ENCODE measurements around the gene CRACDL.

CRACDL gene

DNA sequence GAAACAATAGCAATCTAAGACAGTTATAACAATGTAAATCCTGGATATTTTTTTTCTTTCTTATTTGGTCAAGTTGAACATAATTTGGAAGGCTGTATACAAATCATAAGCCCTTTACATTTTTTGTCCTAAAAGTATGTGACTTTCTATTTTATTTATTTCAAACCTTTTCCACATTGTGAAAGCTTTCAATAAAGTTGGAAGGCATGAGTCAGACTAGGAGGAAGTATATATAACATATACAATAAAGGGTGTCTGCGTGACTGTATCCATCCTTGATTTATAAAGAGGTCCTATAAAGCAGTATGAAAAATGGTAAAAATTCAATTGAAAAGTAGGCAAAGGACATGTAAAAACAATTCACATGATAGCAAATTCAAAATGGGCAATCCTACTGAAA is 44.4 kb downstream of the CRACDL start:
- Histone ChIP-seq H3K27me3 (ENCODE audit: low read depth, low read length) (no peaks in the 10 kb centered on the region; the same call in 1 of the 2 replicates), H2AFZ (ENCODE audit: low read depth, low read length) (no peak overlapping the region), H3K4me3 (ENCODE audit: low read length) (no peak overlapping the region), H3K9ac (ENCODE audit: low read length) (no peak overlapping the region), H3K36me3 (replicated peaks; ENCODE audit: low read depth, low read length) (no peaks in the 10 kb centered on the region), H3K9me3 (ENCODE audit: insufficient read depth, low read length) (no peaks in the 10 kb centered on the region), H4K20me1 (ENCODE audit: insufficient read depth, low read length) (no peaks in the 10 kb centered on the region), H3K4me2 (ENCODE audit: low read length) (no peak overlapping the region), H3K4me1 (ENCODE audit: low read length) (no peaks in the 10 kb centered on the region), H3K27ac (ENCODE audit: low read length) (no peak overlapping the region), H3K79me2 (ENCODE audit: low read length) (no peaks in the 10 kb centered on the region)
- TF ChIP-seq, protein P1, sequence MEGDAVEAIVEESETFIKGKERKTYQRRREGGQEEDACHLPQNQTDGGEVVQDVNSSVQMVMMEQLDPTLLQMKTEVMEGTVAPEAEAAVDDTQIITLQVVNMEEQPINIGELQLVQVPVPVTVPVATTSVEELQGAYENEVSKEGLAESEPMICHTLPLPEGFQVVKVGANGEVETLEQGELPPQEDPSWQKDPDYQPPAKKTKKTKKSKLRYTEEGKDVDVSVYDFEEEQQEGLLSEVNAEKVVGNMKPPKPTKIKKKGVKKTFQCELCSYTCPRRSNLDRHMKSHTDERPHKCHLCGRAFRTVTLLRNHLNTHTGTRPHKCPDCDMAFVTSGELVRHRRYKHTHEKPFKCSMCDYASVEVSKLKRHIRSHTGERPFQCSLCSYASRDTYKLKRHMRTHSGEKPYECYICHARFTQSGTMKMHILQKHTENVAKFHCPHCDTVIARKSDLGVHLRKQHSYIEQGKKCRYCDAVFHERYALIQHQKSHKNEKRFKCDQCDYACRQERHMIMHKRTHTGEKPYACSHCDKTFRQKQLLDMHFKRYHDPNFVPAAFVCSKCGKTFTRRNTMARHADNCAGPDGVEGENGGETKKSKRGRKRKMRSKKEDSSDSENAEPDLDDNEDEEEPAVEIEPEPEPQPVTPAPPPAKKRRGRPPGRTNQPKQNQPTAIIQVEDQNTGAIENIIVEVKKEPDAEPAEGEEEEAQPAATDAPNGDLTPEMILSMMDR (IDR thresholded peaks at IDR 0.05; ENCODE audit: low read depth, low read length), result no peak
- no peak for TF ChIP-seq EZH2phosphoT487 (IDR thresholded peaks at IDR 0.05; ENCODE audit: low read depth)

DNA sequence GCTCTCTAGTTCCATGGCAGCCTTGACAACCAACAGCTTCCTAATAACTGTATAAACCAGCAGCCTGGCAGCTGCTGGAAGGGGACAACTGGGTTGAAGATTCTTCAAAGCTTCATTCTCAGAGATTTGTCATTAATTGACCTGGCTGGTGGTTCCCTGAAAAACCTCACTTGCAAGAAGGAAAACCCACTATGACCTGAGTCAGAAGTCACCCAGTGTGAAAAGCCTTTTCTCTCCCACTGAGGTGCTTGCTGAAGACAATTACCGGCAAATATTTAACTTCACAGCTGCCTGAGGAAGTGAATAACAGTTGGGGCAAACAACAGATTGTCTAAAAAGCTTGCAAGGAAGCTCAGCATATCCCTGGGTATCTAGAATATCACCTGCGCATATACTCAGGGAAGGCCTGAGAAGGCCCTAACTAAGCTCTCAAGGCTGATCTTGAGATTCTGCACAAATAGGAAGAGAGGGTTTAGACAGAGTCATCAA is 49.9 kb downstream of the CRACDL start:
- TF ChIP-seq EZH2phosphoT487 (IDR thresholded peaks at IDR 0.05; ENCODE audit: low read depth), result no peak
- TF ChIP-seq, protein P1 (IDR thresholded peaks at IDR 0.05; ENCODE audit: low read depth, low read length), result no peak
- no peak overlapping the region for H2AFZ ChIP-seq (ENCODE audit: low read depth, low read length)
- peaks cover 7% of the 10 kb centered on the region; the same call in 1 of the 2 replicates for H3K27me3 ChIP-seq (ENCODE audit: low read depth, low read length)
- H3K4me2 ChIP-seq (ENCODE audit: low read length), result no peak overlapping the region
- no peak overlapping the region for H3K4me3 ChIP-seq (ENCODE audit: low read length)
- no peaks in the 10 kb centered on the region for H4K20me1 ChIP-seq (ENCODE audit: insufficient read depth, low read length)
- no peak overlapping the region for H3K27ac ChIP-seq (ENCODE audit: low read length)
- H3K36me3 ChIP-seq (replicated peaks; ENCODE audit: low read depth, low read length), result no peaks in the 10 kb centered on the region
- H3K79me2 ChIP-seq (ENCODE audit: low read length), result no peaks in the 10 kb centered on the region
- H3K9ac ChIP-seq (ENCODE audit: low read length), result no peak overlapping the region
- no peaks in the 10 kb centered on the region for H3K4me1 ChIP-seq (ENCODE audit: low read length)
- H3K9me3 ChIP-seq (ENCODE audit: insufficient read depth, low read length), result no peaks in the 10 kb centered on the region

DNA sequence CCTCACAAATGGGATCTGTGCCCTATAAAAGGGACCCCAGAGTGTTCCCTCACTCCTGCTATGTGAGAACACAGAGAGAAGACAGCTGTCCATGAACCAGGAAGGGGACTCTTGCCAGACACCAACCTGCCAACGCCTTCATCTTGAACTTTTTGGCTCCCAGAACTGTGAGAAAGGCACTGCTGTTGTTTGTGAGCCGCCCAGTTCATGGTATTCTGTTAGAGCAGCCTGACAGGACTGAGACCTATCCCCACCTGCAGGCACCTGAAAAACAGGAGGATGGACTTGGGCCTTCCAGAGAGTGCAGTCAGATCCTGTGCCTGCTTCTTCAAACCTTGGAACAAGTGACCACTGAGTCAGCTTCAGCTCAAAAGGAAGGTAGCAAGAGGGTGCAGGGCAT is 51.4 kb downstream of the CRACDL start:
- no peaks in the 10 kb centered on the region for H3K4me1 ChIP-seq (ENCODE audit: low read length)
- H3K27ac ChIP-seq (ENCODE audit: low read length), result no peak overlapping the region
- no peaks in the 10 kb centered on the region for H3K36me3 ChIP-seq (replicated peaks; ENCODE audit: low read depth, low read length)
- TF ChIP-seq EZH2phosphoT487 (IDR thresholded peaks at IDR 0.05; ENCODE audit: low read depth), result no peak
- TF ChIP-seq, protein P1 (IDR thresholded peaks at IDR 0.05; ENCODE audit: low read depth, low read length), result no peak
- no peak overlapping the region for H2AFZ ChIP-seq (ENCODE audit: low read depth, low read length)
- no peaks in the 10 kb centered on the region for H3K9me3 ChIP-seq (ENCODE audit: insufficient read depth, low read length)
- H3K27me3 ChIP-seq (ENCODE audit: low read depth, low read length), result peaks cover 7% of the 10 kb centered on the region; the same call in 1 of the 2 replicates
- no peak overlapping the region for H3K4me3 ChIP-seq (ENCODE audit: low read length)
- no peak overlapping the region for H3K9ac ChIP-seq (ENCODE audit: low read length)
- H4K20me1 ChIP-seq (ENCODE audit: insufficient read depth, low read length), result no peaks in the 10 kb centered on the region
- H3K4me2 ChIP-seq (ENCODE audit: low read length), result no peak overlapping the region
- no peaks in the 10 kb centered on the region for H3K79me2 ChIP-seq (ENCODE audit: low read length)

DNA sequence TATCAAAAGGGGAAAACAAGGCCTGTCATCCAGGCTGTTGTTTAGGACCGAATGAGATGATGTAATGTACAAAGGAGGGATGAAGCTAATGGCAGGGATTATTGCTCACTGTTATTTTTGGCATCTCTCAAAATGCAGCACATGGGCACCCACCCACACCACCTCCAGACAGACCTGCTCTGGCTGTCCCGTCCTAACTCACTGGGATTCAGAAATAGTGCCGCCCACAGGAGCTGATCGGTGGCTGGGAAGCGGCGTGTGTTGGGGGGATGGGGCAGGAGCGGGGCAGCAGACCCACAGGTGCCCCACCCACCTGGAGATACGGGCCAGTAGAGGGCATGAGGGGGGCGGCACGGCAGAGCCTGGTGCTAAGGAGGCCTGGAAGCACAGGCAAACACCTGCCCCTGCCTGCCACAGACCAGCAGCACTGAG is 52.2 kb downstream of the CRACDL start:
- Histone ChIP-seq H3K4me3 (ENCODE audit: low read length) (no peak overlapping the region), H3K27ac (ENCODE audit: low read length) (no peak overlapping the region), H2AFZ (ENCODE audit: low read depth, low read length) (no peak overlapping the region), H3K79me2 (ENCODE audit: low read length) (no peaks in the 10 kb centered on the region), H3K4me2 (ENCODE audit: low read length) (no peak overlapping the region), H3K36me3 (replicated peaks; ENCODE audit: low read depth, low read length) (no peaks in the 10 kb centered on the region), H3K9ac (ENCODE audit: low read length) (no peak overlapping the region), H3K27me3 (ENCODE audit: low read depth, low read length) (peaks cover 7% of the 10 kb centered on the region; the same call in 1 of the 2 replicates), H3K4me1 (ENCODE audit: low read length) (no peaks in the 10 kb centered on the region), H4K20me1 (ENCODE audit: insufficient read depth, low read length) (no peaks in the 10 kb centered on the region), H3K9me3 (ENCODE audit: insufficient read depth, low read length) (no peaks in the 10 kb centered on the region)
- no peak for TF ChIP-seq EZH2phosphoT487 (IDR thresholded peaks at IDR 0.05; ENCODE audit: low read depth)
- TF ChIP-seq, protein P1 (IDR thresholded peaks at IDR 0.05; ENCODE audit: low read depth, low read length), result no peak
